LNCAP (cell line): Measurements from ENCODE around the gene TREM2.

ENCODE experiments used
- TF ChIP-seq, protein P1 (sequence below): fragments of 450-650 bp; IDR thresholded peaks from 2 replicates; pipeline ENCODE4 v1.5.1; 2017; ENCODE audit warnings: mild to moderate bottlenecking

TREM2 gene

DNA sequence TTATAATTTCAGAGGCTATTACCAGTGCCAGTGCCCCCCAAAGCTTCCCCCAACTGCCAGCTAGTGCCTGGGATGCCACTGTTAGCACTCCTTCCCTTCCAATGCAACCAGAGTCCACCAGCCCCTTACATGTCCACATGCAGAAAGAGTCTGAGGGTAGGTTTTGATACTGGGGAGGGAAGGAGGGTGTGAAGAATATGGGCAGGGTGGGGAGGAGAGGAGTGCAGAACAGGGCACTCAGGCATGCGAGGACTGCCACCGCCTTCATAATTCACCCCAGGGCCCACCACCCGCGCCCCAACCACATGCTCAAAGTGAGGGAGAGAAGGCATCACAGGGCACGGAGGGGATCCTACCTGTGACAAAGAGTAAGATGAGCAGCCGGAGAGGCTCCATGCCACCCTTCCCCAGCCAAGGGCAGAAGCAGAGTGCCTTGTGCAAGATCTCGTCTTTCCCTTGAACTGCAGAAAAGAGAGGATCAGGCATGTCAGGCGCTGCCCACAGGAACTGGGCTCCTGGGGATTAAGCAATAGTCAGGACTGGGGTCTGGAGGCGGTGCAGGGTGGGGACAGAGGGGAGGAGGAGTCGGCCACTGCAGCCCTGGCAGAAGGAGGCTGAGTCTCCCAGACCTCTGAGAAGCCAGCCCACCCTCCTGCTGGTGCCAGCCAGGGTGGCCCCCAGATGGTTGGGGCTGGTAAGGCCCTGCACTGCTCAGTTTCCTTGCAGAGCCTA lies at the start of gene TREM2:
TSS of gene TREM2 (minus strand) at position 430 of the 732 bp plus-strand sequence. CDS start at position 396, 34 bp downstream.
- TF ChIP-seq, protein P1, sequence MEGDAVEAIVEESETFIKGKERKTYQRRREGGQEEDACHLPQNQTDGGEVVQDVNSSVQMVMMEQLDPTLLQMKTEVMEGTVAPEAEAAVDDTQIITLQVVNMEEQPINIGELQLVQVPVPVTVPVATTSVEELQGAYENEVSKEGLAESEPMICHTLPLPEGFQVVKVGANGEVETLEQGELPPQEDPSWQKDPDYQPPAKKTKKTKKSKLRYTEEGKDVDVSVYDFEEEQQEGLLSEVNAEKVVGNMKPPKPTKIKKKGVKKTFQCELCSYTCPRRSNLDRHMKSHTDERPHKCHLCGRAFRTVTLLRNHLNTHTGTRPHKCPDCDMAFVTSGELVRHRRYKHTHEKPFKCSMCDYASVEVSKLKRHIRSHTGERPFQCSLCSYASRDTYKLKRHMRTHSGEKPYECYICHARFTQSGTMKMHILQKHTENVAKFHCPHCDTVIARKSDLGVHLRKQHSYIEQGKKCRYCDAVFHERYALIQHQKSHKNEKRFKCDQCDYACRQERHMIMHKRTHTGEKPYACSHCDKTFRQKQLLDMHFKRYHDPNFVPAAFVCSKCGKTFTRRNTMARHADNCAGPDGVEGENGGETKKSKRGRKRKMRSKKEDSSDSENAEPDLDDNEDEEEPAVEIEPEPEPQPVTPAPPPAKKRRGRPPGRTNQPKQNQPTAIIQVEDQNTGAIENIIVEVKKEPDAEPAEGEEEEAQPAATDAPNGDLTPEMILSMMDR, result no peak

DNA sequence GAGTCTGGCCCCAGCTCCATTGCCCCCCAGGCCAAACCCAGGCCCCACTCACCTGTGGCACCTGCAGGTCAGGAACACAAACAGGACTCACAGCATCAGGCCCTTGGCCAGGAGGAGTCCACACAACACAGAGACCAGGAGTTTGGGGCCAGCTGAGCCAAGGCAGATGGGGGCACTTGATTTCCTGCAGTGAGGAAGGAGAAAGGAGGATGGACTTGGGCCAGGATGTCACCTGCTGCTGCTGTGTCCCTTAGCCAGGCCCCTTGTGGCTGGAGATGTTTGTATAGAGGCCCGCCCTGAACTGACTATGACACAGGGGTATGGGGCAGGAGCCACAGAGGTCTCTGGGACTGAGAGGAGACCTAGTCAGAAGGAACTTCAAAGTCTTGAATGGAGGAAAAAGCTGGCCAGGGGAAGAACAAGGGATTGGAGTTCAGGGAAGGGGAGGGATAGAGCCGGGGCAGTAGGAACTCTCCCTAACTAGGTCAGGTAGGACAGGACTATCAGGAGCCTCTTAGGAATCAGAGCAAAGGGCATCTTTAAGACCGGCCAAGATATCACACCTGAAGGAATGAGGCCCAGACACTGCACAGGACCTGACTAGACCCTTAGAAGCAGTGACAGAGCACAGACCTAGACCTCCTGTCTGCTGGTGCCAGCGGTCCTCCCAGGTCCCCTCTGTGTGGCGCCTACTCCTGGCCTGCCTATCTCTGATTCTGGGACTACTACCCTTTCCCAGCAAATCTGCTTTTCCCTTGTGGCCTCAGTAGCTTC lies 46.8 kb upstream of the TREM2 start:
- TF ChIP-seq, protein P1, result no peak

DNA sequence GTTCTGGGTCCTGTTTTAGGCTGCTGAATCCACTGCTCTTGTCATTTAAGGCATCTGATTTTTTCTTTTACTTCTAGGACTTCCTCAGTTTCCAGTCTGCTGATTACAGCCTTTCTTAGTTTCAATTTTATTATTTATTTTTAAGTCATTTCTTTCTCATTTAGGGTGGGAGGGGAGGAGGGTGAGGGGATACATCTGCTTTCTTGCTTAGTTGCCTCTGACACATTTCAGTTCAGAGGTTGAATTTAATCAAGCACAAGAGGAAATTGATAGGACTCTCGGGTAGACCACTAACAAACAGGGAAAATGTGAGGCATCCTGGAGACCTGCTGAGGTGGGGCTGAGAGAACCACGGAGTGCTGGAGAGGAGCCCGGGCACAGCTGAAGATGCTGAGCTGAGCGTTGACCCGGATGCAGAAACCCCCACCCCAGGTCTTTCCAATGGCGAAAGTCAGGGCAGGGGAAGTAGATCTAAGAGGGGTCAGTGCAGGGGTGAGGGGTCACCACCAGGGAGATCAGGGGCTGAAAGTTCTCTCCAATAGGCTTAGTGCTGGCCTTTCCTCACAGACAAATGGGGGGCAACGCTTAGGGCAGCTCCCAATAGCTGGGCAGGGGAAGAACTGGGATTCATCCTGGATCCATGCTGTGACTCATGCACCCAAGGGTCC lies 45.7 kb upstream of the TREM2 start:
- TF ChIP-seq, protein P1, result no peak

DNA sequence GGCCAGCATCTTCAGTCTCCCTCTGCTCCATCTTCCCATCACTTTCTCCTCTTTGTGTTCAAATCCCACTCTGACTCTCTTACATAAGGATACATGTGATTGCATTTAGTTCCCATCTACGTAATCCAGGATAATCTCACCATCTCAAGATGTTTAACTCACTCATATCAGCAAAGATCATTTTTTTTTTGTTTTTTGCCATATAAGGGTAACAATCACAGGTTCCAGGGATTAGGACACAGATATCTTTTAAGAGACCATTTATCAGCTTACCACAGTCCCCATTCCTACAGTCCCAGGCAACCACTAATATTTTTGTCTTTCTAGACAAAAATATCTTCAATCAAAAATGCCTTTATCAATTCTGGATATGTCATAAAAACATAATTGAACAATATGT lies 41.2 kb upstream of the TREM2 start:
- TF ChIP-seq, protein P1, result no peak

DNA sequence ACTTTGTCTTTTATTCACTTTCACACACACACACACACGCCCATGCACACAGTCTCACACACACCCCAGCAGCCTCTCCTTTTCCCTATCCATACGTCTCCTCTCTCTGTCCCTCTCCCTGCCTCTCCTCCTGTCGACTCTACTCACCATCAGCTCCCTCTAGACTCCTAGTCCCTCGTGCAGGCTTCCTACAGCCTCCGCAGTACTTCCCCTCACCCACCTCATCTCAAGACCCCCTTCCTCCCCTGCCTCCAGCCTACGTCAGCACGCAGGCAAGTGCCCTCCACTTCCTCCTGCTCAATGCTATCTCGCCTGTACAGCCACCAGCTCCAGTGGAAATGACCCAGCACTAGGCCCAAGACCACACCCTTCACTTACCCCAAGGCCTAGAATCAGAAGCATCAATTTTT lies 38.9 kb upstream of the TREM2 start:
- TF ChIP-seq, protein P1, result no peak

DNA sequence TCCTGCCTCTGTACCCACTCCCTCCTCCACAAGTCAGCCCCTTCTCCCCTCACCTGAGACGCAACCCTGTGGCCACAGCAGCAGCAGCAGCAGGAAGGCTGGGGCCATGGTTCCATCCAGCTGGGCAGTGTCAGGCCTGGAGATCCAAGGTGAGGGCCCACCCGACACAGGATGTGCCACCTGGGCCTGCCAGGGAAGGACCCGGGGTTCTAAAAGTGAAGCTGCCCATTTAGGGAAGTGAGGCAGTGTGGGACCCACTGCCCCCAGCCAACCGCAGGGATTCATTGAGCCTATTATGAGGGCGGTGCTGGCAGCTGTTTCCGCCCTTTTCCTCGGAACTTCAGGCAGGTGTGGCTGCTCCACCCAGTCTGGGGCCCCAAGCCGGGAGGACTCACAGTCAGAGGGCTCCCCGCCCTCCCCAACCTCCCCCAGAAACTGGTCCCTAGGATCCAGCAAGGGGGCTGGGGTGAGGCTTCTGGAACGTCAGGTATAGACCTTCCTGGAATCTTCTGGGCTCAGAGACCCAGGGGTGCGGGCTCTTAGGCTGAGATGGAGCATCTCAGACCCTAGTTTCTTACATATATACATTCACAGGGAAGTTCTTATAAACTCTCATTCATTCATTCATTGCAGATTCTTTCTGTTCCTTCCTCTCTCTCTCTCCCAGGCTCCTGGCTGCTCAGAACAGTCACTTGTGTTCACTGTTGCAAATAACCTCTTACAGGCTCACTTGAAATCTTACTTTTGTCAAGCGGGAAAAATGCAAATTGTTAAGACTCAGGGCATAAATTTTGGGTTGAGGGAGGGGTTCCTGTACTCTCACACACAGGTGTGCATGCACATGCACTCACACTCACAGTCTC lies 38.2 kb upstream of the TREM2 start, which contains the start of gene TREML2:
TSS of gene TREML2 (minus strand) at position 249 of the 863 bp plus-strand sequence. CDS start at position 108, 141 bp downstream.
- TF ChIP-seq, protein P1, result no peak
